GM21825 (cell line): Measurements from ENCODE around the gene NME7.
"Not testable (repeated sequence)": the region's sequence is repeated elsewhere in the genome, so short reads cannot be mapped to it uniquely, and the experiment has no call there.

Source experiments
- ATAC-seq: cut with Tn5 transposase; IDR thresholded peaks from one replicate; pipeline ENCODE4 v1.9.1; 2021; ENCODE audit warnings: mild to moderate bottlenecking, moderate library complexity; ENCODE audit not compliant: unreplicated experiment

The NME7 gene, protein sequence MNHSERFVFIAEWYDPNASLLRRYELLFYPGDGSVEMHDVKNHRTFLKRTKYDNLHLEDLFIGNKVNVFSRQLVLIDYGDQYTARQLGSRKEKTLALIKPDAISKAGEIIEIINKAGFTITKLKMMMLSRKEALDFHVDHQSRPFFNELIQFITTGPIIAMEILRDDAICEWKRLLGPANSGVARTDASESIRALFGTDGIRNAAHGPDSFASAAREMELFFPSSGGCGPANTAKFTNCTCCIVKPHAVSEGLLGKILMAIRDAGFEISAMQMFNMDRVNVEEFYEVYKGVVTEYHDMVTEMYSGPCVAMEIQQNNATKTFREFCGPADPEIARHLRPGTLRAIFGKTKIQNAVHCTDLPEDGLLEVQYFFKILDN

DNA sequence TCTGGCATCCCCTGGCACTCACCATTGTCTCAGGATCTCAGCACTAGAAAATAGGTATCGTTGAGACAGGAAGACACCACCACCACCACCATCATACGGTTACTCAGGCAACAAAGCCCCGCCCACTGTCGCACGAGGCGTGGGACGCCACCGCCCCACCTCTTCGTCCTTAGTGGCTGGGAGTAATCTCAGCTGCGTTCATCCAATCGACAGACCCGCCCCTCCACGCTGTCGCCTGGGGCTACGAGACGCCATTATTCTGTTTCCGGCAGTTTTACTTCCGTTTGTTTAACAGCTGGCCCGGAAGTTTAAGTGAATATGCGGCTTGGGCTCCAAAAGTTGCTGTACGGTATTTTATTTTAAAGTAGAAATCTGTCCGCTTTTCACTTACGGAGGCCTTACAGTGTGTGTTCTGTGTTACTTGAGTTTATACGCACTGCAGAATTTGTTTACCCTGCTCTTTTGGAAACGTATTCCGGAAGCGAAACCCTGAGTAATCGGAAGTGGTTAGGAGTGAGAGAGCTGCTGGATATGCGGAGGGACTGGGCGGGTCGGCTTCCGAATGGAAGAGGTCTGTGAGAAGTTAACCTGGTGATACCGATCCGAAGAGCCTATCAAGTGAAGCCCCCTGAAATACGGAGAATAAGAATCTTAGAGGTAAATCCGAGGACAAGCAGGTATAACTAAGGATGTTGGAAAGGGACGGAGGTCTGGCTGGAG lies at the start of gene NME7, which contains the start of gene BLZF1:
TSS of gene NME7 (minus strand) at position 112 of the 720 bp plus-strand sequence. CDS start at position 25, 87 bp downstream.
TSS of gene BLZF1 (plus strand) at position 510 of the 720 bp plus-strand sequence. CDS start 1,328 bp downstream, outside the sequence.
- ATAC-seq: peak; percentile 97

DNA sequence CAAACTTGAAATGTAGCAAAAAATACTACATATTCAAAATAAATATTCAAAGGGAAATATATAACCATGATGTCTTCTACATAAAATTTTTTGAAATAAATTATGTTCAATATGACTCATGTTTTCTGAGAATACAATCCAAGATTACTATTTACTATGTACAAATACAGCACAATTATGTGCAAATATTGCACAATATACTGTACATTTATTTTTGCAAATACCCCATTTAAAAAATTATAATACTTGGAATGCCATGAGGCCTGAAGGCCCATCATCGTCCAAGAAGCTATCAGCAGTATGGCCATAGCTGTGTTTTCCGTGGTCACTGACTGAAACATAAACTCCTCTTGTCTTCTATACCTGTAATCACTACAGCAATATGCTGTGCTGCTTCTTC lies 47.4 kb upstream of the NME7 start:
- no peak for ATAC-seq

DNA sequence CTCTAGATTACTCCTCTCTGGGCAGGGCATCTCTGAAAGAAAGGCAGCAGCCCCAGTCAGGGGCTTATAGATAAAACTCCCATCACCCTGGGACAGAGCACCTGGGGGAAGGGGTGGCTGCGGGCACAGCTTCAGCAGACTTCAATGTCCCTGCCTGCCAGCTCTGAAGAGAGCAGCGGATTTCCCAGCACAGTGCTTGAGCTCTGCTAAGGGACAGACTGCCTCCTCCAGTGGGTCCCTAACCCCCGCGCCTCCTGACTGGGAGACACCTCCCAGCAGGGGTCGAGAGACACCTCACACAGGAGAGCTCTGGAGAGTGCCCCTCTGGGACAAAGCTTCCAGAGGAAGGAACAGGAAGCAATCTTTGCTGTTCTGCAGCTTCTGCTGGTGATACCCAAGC lies 40.7 kb upstream of the NME7 start:
- not testable (repeated sequence) for ATAC-seq

DNA sequence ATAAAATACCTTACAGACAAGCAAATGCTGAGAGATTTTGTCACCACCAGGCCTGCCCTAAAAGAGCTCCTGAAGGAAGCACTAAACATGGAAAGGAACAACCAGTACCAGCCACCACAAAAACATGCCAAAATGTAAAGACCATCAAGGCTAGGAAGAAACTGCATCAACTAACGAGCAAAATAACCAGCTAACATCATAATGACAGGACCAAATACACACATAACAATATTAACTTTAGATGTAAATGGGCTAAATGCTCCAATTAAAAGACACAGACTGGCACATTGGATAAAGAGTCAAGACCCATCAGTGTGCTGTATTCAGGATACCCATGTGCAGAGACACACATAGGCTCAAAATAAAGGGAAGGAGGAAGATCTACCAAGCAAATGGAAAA lies 35.0 kb upstream of the NME7 start:
- not testable (repeated sequence) for ATAC-seq

DNA sequence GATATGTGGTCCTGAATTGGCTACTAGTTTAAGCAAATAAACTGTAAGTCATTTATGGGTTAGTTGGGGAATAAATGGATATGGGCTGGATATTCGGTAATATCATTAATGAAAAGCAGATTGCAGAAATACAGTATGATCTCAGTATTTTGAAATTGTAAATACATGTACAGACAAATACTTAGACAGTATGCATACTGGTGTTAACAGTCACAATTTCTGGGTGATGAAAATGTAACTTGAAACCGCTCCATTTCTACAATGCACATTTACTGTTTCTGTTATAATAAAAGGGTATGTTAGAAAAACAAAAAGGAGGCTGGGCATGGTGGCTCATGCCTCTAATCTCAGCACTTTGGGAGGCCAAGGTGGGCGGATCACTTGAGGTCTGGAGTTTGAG lies 28.4 kb upstream of the NME7 start:
- ATAC-seq: no peak

DNA sequence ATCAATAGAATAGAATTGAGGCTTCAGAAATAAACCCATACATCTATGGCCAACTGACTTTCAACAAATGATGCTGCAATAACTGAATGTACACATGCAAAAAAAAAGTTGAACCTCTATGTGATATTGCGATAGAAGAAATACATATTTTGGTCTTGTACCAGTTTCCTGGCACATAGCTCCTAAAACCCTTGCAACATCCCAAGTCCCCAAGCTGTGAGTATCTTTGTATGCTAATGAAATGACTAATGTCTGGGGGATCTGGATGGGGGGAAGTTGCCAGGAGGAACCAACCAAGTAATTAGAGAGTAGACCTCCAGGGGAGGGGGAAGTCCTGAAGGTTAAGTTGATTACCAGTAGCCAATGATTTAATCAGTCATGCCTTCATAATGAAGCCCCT lies 24.8 kb upstream of the NME7 start:
- ATAC-seq: no peak

DNA sequence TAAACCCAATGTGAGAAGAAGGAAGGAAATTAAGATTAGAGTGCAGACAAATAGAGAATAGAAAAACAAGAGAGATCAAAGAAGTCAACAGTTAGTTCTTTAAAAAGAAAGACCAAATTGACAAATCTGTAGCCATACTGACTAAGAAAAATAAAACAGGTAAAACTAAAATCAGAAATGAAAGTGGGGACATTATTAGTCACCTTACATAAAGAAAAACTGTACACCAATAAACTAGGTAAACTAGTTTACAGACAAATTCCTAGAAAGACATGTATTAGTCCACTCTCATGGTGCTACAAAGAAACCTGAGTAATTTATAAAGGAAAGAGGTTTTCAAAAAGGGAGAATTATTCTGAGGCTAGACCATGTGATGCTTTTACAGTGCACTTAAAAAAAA lies 22.7 kb upstream of the NME7 start:
- peak; percentile 70 for ATAC-seq

DNA sequence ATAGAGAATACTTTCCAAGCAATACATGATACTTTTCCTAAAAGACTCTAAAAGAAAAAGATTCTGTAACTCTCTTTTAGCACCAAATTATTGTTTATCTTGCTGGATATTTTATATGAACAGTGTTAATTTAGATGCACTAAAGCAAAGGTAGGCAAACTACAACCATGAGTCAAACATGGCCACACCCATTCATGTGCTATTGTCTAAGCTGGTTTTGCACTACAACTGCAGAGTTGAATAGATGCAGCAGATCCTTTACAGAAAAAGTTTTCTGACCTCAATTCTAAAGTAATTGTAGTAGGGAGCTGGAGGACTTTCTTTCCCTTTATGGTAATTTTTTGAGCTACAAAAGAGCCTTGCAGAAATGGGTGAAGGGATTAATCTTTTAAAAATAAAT lies 19.8 kb upstream of the NME7 start:
- no peak for ATAC-seq

DNA sequence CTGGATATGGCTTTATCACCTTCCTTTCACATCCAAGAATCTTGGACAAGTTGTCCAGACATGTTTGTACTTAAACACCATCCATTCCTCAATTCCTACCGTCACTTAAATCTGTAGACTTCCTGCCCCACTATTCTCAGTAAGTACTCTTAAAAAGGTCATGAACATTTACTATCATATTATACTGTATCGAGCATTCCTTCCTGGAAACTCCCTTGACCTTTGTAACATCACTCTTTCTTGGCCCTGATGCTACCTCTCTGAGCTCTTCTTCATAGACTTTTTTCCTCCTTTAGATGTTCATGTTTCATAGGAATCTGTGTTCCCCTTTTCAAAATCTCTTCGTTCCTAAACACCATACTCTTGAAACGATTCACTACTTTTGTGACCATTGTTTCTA lies 15.9 kb upstream of the NME7 start:
- ATAC-seq: no peak

DNA sequence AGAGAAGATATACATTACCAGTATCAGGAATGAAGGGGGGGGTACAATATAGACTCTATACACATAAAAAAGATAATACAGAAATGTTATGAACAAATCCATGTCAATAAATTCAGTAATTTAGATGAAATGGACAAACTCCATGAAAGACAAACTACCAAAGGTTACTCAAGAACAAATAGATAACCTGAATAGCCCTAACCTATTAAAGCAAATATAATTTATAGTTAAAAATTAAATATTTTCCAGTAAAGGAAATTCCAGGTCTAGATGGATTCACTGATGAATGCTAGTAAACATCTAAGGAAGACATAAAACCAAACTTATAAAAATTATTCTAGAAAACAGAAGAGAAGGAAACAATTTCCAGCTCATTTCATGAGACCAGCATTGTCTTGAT lies 13.6 kb upstream of the NME7 start:
- no peak for ATAC-seq

DNA sequence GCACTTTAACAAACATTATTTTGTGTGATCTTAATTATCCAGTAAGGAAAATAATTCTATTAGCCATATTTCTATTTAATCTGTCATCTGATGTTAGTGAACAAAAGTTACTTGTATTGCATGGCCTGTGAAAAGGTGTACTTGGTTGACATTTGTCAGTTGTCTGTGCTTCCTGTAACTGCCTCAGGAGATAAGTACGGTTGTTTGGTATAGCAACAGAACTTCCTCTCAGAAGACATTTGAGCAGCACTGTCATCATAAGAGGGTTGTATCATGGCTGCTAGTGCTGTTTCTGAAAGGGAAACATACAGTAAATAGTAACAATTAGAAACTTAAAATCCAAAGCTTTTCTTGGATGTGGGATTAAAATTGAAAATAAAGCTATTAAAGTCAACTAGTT lies 3.8 kb upstream of the NME7 start:
- no peak for ATAC-seq

DNA sequence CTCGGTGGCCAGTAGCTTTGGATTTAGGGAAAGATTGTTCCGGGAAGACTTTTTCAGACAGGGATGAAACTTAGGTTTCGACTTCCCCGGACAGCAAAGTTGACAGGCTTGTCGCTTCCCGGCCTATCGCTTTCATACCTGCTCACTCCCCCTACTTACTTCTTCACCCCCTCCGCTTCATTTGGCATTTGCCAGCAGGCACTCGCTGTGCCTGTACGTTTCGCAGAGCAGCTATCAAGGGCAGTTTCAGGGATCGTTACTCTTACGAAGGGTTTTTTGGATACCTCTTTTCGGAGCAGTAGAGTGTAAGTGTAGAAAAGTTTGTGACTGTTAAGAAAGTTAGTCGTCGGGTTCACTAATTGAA lies 791 bp upstream of the NME7 start:
- ATAC-seq: no peak

DNA sequence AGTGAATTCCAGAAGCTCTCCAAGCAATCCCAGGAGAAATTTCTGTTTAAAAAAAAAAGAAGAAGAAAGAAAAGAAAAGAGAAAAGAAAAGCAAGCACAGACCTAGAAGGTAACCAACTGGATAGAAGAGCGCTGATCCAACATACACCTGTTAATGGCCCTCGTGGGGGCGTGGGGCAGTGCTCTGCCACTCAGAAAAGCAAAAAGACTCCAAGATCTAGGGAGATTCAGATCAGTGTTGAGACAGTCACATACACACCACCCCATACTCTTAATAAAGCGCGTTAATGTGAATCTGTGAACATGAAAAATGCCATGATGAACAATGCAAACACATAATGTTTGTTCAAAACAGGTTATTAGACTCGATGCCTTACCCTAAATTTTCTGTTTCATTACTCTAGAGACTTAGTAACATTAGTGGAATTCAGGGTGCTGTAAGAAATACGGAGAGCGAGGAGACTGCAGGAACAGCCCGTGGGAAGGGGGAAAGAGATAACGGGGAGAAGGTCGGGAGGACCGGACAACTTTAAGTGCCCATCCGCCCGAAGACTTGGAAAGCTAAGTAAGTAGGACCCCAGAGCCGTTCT lies 406 bp downstream of the NME7 start:
- no peak for ATAC-seq

DNA sequence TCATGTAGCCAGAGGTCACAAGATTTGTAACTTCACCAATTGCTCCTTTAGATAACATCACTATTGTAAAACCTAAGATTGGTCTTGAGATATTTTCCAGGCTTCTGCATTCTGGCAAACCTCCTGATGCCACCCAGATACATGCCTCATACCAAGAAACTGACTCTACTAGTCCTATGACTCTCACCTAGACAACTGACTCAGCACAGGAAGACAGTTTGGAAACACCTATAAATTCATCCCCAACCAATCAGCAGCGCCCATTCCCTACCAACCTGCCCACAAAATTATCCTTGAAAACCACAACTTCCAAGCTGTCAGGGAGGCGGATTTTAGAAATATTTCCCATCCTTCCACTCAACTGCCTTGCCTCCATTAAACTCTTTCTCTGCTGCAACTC lies 2.6 kb downstream of the NME7 start:
- no peak for ATAC-seq

DNA sequence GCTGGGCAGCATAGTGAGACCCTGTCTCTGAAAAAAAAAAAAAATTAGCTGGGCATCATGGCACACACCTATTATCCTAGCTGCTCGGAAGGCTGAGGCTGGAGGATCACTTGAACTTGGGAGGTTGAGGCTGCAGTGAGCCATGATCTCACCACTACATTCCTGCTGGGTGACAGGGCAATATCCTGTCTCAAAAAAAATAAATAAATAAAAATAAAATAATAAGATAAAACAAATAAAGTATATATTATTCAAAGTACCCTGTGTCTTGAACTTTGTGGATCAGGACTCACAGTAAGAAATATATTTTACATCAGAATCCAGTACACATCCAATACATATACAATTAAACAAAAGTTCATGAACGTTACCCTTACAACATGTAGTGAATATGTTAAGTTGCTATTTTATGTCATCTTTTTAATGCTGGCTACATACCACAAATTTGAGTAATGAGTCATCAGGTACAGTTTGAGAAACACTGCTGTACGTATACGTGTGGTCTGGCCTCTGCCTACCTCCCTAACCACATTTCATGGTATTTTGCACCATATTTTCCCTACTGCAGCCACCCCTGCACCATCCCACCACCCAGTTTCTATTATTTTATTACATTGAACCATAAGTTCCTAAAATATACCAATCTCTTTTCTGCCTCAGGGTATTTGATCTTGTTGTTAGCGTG lies 4.4 kb downstream of the NME7 start:
- ATAC-seq: no peak

DNA sequence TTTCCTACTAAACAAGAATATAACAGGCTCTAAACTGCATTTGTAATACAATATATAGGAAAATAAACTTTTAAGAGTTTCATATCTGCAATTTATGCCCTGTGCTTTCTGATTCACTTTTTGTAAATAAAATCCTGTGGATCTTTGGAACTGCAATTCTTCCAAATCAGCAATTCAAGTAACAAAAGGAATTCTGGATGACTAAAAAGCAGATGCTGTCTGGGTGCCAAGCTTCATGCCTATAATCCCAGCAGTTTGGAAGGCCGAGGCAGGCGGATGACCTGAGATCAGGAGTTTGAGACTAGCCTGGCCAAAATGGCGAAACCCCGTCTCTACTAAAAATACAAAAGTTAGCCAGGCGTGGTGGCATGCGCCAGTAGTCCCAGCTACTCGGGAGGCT lies 6.3 kb downstream of the NME7 start:
- no peak for ATAC-seq

DNA sequence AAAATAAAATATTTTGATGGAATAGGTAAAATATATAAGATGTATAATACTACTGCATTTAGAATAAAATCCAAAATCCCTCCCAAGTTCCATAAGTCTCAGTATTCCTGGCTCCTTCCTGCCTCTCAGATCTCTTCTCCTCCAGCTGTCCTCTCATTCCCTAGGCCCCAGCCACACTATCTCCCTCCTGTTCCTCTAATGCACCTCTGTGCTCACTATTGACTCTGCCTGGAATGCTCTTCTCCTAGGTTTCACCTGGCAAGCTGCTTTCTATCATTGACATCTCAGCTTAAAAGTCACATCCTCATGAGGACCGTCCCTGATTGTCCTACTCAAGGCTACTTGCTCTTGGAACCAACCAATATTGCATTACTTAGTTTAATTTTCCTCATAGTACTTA lies 7.2 kb downstream of the NME7 start:
- no peak for ATAC-seq

DNA sequence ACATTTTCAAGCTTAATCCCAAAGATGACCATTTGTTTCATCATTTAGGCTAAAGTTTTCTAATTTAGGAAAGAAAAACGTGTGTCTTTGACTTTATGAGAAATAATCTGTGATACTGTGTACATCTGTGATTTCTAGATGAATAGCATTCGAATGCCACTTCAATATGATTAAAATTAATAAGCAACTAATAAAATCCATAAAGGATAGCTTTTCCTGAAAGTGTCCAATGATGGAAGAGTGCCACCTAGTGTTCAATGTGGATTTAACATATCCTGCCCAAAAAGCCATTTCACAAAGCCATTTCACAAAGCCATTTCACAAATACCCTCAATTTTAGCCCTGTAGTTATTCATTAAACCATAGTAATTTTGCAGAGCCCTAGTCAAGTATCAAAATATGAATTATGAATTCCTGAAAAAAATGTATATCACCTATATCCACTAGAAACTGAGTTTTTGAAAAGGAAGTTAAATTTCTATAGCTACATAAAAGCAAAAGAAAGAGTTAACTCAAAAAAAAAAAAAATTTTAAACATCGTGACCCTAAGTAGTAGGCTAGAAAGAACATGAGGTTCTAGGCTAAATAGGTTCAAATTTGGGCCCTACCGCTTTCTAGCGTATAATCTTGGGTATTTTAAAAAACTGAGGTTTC lies 19.1 kb downstream of the NME7 start:
- ATAC-seq: no peak

DNA sequence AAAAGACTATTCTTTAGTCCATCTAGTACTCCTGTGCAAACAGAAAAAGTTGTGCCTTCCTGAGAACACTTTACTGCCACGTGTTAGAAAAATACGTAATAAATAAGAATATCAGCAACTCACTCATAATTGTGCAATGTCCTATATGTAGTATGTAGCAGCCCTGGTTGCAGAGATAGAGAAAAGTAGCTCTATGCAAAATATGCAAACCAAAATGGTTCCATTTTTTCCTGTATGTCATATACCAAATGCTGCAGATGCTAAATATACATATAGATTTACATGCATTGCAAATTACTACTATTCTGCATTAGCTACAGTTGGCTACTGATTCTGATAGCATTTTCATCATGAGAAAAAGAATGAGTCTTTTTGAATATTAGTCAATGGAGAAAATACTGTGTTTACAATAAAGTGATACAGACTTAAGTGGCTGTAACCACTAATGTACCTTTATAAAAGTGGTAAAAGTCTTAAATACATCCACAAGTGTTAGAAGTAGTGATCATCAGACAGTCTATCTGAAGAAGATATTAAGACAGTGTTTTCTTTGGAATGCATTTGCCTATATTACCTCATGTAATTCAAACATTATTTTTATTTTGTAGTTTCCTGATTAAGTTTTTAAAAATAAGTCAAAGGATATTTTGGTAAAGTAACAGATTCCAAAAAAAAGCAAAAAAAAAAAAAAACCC lies 19.8 kb downstream of the NME7 start:
- ATAC-seq: no peak

DNA sequence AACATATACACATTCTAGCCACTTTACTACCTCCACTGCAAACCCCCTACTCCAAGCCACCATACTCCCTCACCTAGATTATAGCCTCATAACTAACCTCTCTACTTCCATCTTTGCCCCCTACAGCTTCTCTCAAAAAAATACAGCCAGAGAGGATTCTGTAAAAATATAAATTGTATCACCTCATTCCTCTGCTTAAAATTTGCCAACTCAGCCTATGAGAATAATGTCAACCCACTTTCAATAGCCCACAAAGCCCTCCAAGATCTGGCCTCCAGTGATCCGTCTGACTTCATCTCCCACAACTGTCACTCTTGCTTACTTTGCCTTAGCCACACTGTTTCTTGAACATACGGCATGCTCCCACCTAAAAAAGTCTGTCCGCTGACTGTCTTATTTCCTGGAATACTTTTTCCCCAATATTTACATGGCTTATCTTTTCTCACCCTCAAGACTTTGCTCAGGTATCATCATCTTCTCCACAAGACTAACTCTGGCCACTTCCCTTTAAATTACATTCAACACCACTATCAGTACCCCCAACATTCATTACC lies 21.5 kb downstream of the NME7 start:
- ATAC-seq: no peak
